Measurements from ENCODE around the gene RASSF6. TPM values are rescaled to one million over a fixed set of nuclear protein-coding genes. Genes with fewer than 3 reads are reported as not detected.

The RASSF6 gene
- total and polyA plus RNA-seq, 2 donors (not counting 1 experiment from before 2014, with no cell fraction given), result under 0.01 to 0.01 TPM

- TF ChIP-seq CTCF (conservative IDR thresholded peaks at IDR 0.05 in 1 of 2, IDR thresholded peaks at IDR 0.05 in 1 of 2; ENCODE audit: low read depth in 1 of 2, low read length in 2 of 2) (no peak), EZH2 (IDR thresholded peaks at IDR 0.05; ENCODE audit: low read length, missing control alignments) (no peak)
- Histone ChIP-seq H3K79me2 (ENCODE audit: control insufficient read depth, insufficient read depth, low read length) (no peaks in the 10 kb centered on the region), H3K27ac (ENCODE audit: insufficient read depth, low read length) (no peak overlapping the region), H3K9me3 (ENCODE audit: control insufficient read depth, insufficient read depth, low read depth, low read length) (no peaks in the 10 kb centered on the region), H3K36me3 (ENCODE audit: control insufficient read depth, insufficient read depth, low read length) (no peaks in the 10 kb centered on the region), H4K20me1 (ENCODE audit: control insufficient read depth, extremely low read depth, insufficient read depth, low read length) (no peaks in the 10 kb centered on the region), H3K4me2 (ENCODE audit: extremely low read depth, insufficient read depth, low read length) (no peak overlapping the region), H3K27me3 (ENCODE audit: control insufficient read depth, insufficient read depth, low read length) (peaks cover 15% of the 10 kb centered on the region), H2AFZ (ENCODE audit: low read length) (no peak overlapping the region), H3K4me1 (ENCODE audit: control insufficient read depth, extremely low read depth, insufficient read depth, low read length) (no peaks in the 10 kb centered on the region), H3K4me3 (replicated peaks in 1 of 4; ENCODE audit: control extremely low read depth in 1 of 4, insufficient read depth in 1 of 4, low read depth in 3 of 4, low read length in 4 of 4) (no peak overlapping the region), H3K9ac (ENCODE audit: insufficient read depth, low read length) (no peak overlapping the region)
- DNase-seq (ENCODE audit: low read depth in 2 of 2), result no peak
Observed at GRCh38 chr4:73523126-73523525, 97.1 kb downstream of the RASSF6 start.

Other genes starting within 250 kb of the RASSF6 start
- not detected in 2 replicates for gene ALB, start 216.1 kb downstream of the RASSF6 start, total RNA-seq
- gene ALB, start 216.1 kb downstream of the RASSF6 start, polyA plus RNA-seq, result 0.03 TPM in 1 of 2 replicates, not detected in the other
- under 0.01 and 0.83 TPM in 2 replicates for gene AFP, start 184.2 kb downstream of the RASSF6 start, total RNA-seq
- 0.35 and 1.5 TPM in 2 replicates for gene AFP, start 184.2 kb downstream of the RASSF6 start, polyA plus RNA-seq
- not detected in 2 replicates for gene AFM, start 138.7 kb downstream of the RASSF6 start, total RNA-seq
- gene AFM, start 138.7 kb downstream of the RASSF6 start, polyA plus RNA-seq, result not detected in 2 replicates
- gene CXCL8, start 120.1 kb upstream of the RASSF6 start, total RNA-seq, result 1.3 TPM in 2 replicates
- gene CXCL8, start 120.1 kb upstream of the RASSF6 start, polyA plus RNA-seq, result 1.2 and 1.4 TPM in 2 replicates
- gene CXCL6, start 216.2 kb upstream of the RASSF6 start, total RNA-seq, result 0.17 and 0.77 TPM in 2 replicates
- 0.23 and 0.66 TPM in 2 replicates for gene CXCL6, start 216.2 kb upstream of the RASSF6 start, polyA plus RNA-seq
- gene PF4V1, start 232.9 kb upstream of the RASSF6 start, total RNA-seq, result not detected in 2 replicates
- gene PF4V1, start 232.9 kb upstream of the RASSF6 start, polyA plus RNA-seq, result not detected in 2 replicates
- 1.5 and 2.3 TPM in 2 replicates for gene CXCL1, start 249.0 kb upstream of the RASSF6 start, total RNA-seq
- gene CXCL1, start 249.0 kb upstream of the RASSF6 start, polyA plus RNA-seq, result 1.2 and 1.4 TPM in 2 replicates